Esophagus muscularis mucosa (tissue), 3 donors: ENCODE data around the gene TP53BP1.

Source experiments
- CTCF ChIP-seq, 3 experiments: fragments of 200-600 bp in 2 of 3; fragments of 450-650 bp in 1 of 3; sonication (generic) in 2 of 3; IDR thresholded peaks; one replicate each; pipeline ENCODE4 v1.5.1; 2017 to 2019; ENCODE audit warnings: antibody characterized with exemption in 3 of 3, mild to moderate bottlenecking in 2 of 3, moderate library complexity in 1 of 3
- POLR2A ChIP-seq: fragments of 450-650 bp; IDR thresholded peaks from one replicate; pipeline ENCODE4 v1.6.1; 2017; ENCODE audit warnings: antibody characterized with exemption, moderate library complexity, mild to moderate bottlenecking, low read depth
- POLR2AphosphoS5 ChIP-seq, 2 donors: sonication (generic); formaldehyde crosslinking; IDR thresholded peaks; one replicate each; pipeline ENCODE4 v1.6.1; 2017; ENCODE audit warnings: antibody characterized with exemption in 2 of 2

GRCh38 chr15:43527802-43528541, 35.0 kb upstream of the TP53BP1 start:
- TF ChIP-seq POLR2A (no peak), POLR2AphosphoS5 (IDR thresholded peaks at IDR 0.05) (no peak), CTCF (IDR thresholded peaks at IDR 0.05) (no peak)
